Measurements from ENCODE around the gene NPR1. TPM values are rescaled to one million over a fixed set of nuclear protein-coding genes. Genes with fewer than 3 reads are reported as not detected.
A peak's percentile ranks its signal among the peaks of the same experiment; 100 is the strongest.
"Not testable (repeated sequence)": the region's sequence is repeated elsewhere in the genome, so short reads cannot be mapped to it uniquely, and the experiment has no call there.

NPR1 gene
- total RNA-seq, 4 donors from 2014 or later = 87.3 to 203 (median 120) TPM

- DNase-seq (ENCODE audit: low spot score) (no peak), ATAC-seq (ENCODE audit: low FRiP score) (peak; percentile 17)
- no peak for TF ChIP-seq CTCF (IDR thresholded peaks at IDR 0.05)
Measured at GRCh38 chr1:153670257-153670858, 8.1 kb upstream of the NPR1 start.

GRCh38 chr1:153670859-153671627 lies 7.4 kb upstream of the NPR1 start, which contains the start of gene ILF2:
Gene ILF2 (minus strand): TSS chr1:153670993. CDS start chr1:153670922, 71 bp downstream.
- peak; percentile 97 for ATAC-seq (ENCODE audit: low FRiP score)
- DNase-seq (ENCODE audit: low spot score) = peak; percentile 95
- no peak for TF ChIP-seq CTCF (IDR thresholded peaks at IDR 0.05)

- DNase-seq (ENCODE audit: low spot score) = not testable (repeated sequence)
- ATAC-seq (ENCODE audit: low FRiP score) = peak; percentile 79
Measured at GRCh38 chr1:153671628-153672353, 6.7 kb upstream of the NPR1 start.

DNA sequence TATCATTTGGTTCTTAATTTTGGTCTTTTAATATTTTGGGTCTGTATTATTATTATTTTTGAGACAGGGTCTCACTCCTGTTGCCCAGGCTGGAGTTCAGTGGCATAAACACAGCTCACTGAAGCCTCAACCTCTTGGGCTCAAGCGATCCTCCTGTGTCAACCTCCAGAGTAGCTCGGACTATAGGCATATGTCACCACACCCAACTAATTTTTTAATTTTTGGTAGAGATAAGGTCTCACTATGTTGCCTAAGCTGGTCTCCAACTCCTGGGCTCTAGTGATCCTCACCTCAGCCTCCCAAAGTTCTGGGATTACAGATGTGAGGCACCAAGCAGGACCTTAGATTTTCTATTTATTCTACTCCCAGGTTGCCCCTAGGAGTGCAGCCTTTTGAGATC lies 5.0 kb upstream of the NPR1 start:
- ATAC-seq (ENCODE audit: low FRiP score) (no peak), DNase-seq (ENCODE audit: low spot score) (no peak)
- TF ChIP-seq CTCF (IDR thresholded peaks at IDR 0.05) = no peak

GRCh38 chr1:153677718-153678518 lies 570 bp upstream of the NPR1 start:
- peak; percentile 60 for ATAC-seq (ENCODE audit: low FRiP score)
- peak in 1 of 3 donors; percentile 39 for TF ChIP-seq CTCF (IDR thresholded peaks at IDR 0.05)
- DNase-seq (ENCODE audit: low spot score) = no peak

- no peak for TF ChIP-seq CTCF (IDR thresholded peaks at IDR 0.05)
- ATAC-seq (ENCODE audit: low FRiP score) (peak; percentile 49), DNase-seq (ENCODE audit: low spot score) (no peak)
Measured at GRCh38 chr1:153679337-153680119, 1.0 kb downstream of the NPR1 start.

All from omental fat pad (tissue), 4 donors.